Endothelial cell of umbilical vein (primary cell): ENCODE results near the gene TANGO2.

Source experiments
- FOS ChIP-seq: IDR thresholded peaks from 2 replicates; pipeline ENCODE4 v1.6.1; 2011; ENCODE audit warnings: mild to moderate bottlenecking, low read length, moderate library complexity, borderline replicate concordance; ENCODE audit not compliant: insufficient read depth
- POLR2AphosphoS5 ChIP-seq: IDR thresholded peaks from 2 replicates; pipeline ENCODE4 v1.6.1; 2012; ENCODE audit warnings: low read depth, mild to moderate bottlenecking, control low read depth, low read length, moderate library complexity; ENCODE audit not compliant: insufficient read depth
- TF ChIP-seq, protein P1 (sequence below), 2 donors: IDR thresholded peaks; 1 replicate in 1 of 2; 2 replicates in 1 of 2; pipeline ENCODE4 v1.5.1; 2011; ENCODE audit warnings: low read length in 2 of 2, mild to moderate bottlenecking in 2 of 2, moderate library complexity in 2 of 2, control low read depth in 1 of 2, inconsistent platforms in 1 of 2, low read depth in 1 of 2; ENCODE audit not compliant: insufficient read depth in 1 of 2; ENCODE audit errors: extremely low read depth in 1 of 2

DNA sequence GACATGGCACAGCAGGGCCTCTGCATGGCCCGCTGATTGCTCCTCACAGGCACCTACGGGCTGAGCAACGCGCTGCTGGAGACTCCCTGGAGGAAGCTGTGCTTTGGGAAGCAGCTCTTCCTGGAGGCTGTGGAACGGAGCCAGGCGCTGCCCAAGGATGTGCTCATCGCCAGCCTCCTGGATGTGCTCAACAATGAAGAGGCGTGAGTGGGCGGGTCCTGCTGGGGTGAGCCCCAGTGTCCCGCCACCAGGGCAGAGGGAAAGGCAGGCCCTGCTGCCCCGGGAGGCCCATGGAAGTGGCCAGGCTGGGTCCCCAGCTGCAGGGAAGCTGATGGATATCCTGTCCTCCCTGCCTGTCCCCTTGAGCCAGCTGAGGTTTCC, 40.6 kb downstream of the TANGO2 start:
- TF ChIP-seq, protein P1, sequence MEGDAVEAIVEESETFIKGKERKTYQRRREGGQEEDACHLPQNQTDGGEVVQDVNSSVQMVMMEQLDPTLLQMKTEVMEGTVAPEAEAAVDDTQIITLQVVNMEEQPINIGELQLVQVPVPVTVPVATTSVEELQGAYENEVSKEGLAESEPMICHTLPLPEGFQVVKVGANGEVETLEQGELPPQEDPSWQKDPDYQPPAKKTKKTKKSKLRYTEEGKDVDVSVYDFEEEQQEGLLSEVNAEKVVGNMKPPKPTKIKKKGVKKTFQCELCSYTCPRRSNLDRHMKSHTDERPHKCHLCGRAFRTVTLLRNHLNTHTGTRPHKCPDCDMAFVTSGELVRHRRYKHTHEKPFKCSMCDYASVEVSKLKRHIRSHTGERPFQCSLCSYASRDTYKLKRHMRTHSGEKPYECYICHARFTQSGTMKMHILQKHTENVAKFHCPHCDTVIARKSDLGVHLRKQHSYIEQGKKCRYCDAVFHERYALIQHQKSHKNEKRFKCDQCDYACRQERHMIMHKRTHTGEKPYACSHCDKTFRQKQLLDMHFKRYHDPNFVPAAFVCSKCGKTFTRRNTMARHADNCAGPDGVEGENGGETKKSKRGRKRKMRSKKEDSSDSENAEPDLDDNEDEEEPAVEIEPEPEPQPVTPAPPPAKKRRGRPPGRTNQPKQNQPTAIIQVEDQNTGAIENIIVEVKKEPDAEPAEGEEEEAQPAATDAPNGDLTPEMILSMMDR (IDR thresholded peaks at IDR 0.05; ENCODE audit: extremely low read depth in 1 of 2, insufficient read depth in 1 of 2, low read depth in 1 of 2, low read length in 2 of 2): no peak
- TF ChIP-seq POLR2AphosphoS5 (no peak), FOS (no peak)
